GM18526 (cell line): ENCODE data around the gene CDK5R1.

Experiments
- POLR2A ChIP-seq: IDR thresholded peaks from 3 replicates; pipeline ENCODE4 v1.6.1; 2011; ENCODE audit not compliant: insufficient read length; ENCODE audit errors: extremely low read depth

The CDK5R1 gene

GRCh38 chr17:32486701-32487472 lies at the start of gene CDK5R1:
TSS of gene CDK5R1 (plus strand) at chr17:32486993. CDS start at chr17:32487621, 628 bp downstream.
- peak; percentile 12 for TF ChIP-seq POLR2A

GRCh38 chr17:32440722-32441121 lies 46.1 kb upstream of the CDK5R1 start:
- TF ChIP-seq POLR2A = no peak

- TF ChIP-seq POLR2A = no peak
Observed at GRCh38 chr17:32441886-32442285, 44.9 kb upstream of the CDK5R1 start.

- TF ChIP-seq POLR2A = no peak
Observed at GRCh38 chr17:32443827-32444300, 42.9 kb upstream of the CDK5R1 start.

GRCh38 chr17:32444301-32445073 lies 42.3 kb upstream of the CDK5R1 start, which contains the start of gene PSMD11:
TSS of gene PSMD11 (plus strand) at chr17:32444510. CDS start at chr17:32444524, 14 bp downstream.
- TF ChIP-seq POLR2A = peak; percentile 66

GRCh38 chr17:32445074-32445415 lies 41.7 kb upstream of the CDK5R1 start:
- TF ChIP-seq POLR2A = no peak

GRCh38 chr17:32445497-32445896 lies 41.3 kb upstream of the CDK5R1 start:
- TF ChIP-seq POLR2A = no peak

GRCh38 chr17:32445971-32446370 lies 40.8 kb upstream of the CDK5R1 start:
- no peak for TF ChIP-seq POLR2A

GRCh38 chr17:32446949-32447348 lies 39.8 kb upstream of the CDK5R1 start:
- no peak for TF ChIP-seq POLR2A

GRCh38 chr17:32449963-32450362 lies 36.8 kb upstream of the CDK5R1 start:
- TF ChIP-seq POLR2A = no peak

GRCh38 chr17:32451879-32452278 lies 34.9 kb upstream of the CDK5R1 start:
- no peak for TF ChIP-seq POLR2A

- no peak for TF ChIP-seq POLR2A
Observed at GRCh38 chr17:32452281-32452680, 34.5 kb upstream of the CDK5R1 start.

- TF ChIP-seq POLR2A = no peak
Observed at GRCh38 chr17:32453370-32453769, 33.4 kb upstream of the CDK5R1 start.

- no peak for TF ChIP-seq POLR2A
Observed at GRCh38 chr17:32458371-32458770, 28.4 kb upstream of the CDK5R1 start.

- no peak for TF ChIP-seq POLR2A
Observed at GRCh38 chr17:32460054-32460453, 26.7 kb upstream of the CDK5R1 start.

GRCh38 chr17:32461498-32461852 lies 25.3 kb upstream of the CDK5R1 start:
- TF ChIP-seq POLR2A = no peak
